IMR-90 (cell line): ENCODE data around the gene HK3. TPM values are rescaled to one million over a fixed set of nuclear protein-coding genes. Genes with fewer than 3 reads are reported as not detected.

Experiments used
- ATAC-seq: fragments of 200-7000 bp; cut with Tn5 transposase; 2 replicates; pipeline ENCODE4 v1.9.1; 2020; ENCODE audit warnings: low read depth, mild to moderate bottlenecking, moderate library complexity
- BruUV-seq: library from RNA; stranded (reverse); fragments of 400-500 nt; replicated peaks from 2 replicates; lab custom pipeline; 2021; lab: Mats Ljungman, UMichigan
- CTCF ChIA-PET: fragments of 300-600 bp; formaldehyde crosslinking; extraction: SDS; loops from one replicate; lab custom pipeline; 2021; ENCODE audit warnings: antibody characterized with exemption; lab: Yijun Ruan, JAX
- POLR2A ChIA-PET: fragments of 300-600 bp; sonication (Branson Sonifier 250); formaldehyde crosslinking; loops from one replicate; lab custom pipeline; 2022; ENCODE audit warnings: antibody characterized with exemption; ENCODE audit not compliant: unreplicated experiment; lab: Charles Lee
- DNase-seq: peaks from one replicate; pipeline ENCODE4 v3.0.0; 2013
- H2AFZ ChIP-seq: replicated peaks from 2 replicates; pipeline ENCODE3; 2013; ENCODE audit warnings: low read length, mild to moderate bottlenecking; ENCODE audit not compliant: poor library complexity
- H2AK5ac ChIP-seq: 2 replicates; pipeline ENCODE4 v1.6.1; 2013; ENCODE audit warnings: low read depth, low read length, inconsistent platforms
- H2AK9ac ChIP-seq: replicated peaks from 2 replicates; pipeline ENCODE3; 2013; ENCODE audit warnings: mild to moderate bottlenecking, low read depth, low read length, moderate library complexity; ENCODE audit not compliant: poor library complexity
- H2BK120ac ChIP-seq: 2 replicates; pipeline ENCODE4 v1.6.1; 2013; ENCODE audit warnings: low read depth, low read length, inconsistent platforms
- H2BK15ac ChIP-seq: 3 replicates; pipeline ENCODE4 v1.6.1; 2013; ENCODE audit warnings: low read depth, low read length, inconsistent platforms
- H2BK20ac ChIP-seq: 2 replicates; pipeline ENCODE4 v1.6.1; 2013; ENCODE audit warnings: low read depth, mild to moderate bottlenecking, inconsistent platforms, low read length, moderate library complexity
- H2BK5ac ChIP-seq: 2 replicates; pipeline ENCODE4 v1.6.1; 2013; ENCODE audit warnings: mild to moderate bottlenecking, low read depth, low read length, inconsistent platforms; ENCODE audit not compliant: poor library complexity, severe bottlenecking
- H3K14ac ChIP-seq: replicated peaks from 2 replicates; pipeline ENCODE4 v1.6.1; 2013; ENCODE audit warnings: low read depth, low read length, inconsistent platforms
- H3K18ac ChIP-seq: 2 replicates; pipeline ENCODE4 v1.6.1; 2013; ENCODE audit warnings: low read depth, low read length, control low read depth
- H3K23ac ChIP-seq: 2 replicates; pipeline ENCODE4 v1.6.1; 2013; ENCODE audit warnings: low read depth, low read length, inconsistent platforms
- H3K27ac ChIP-seq: 2 replicates; pipeline ENCODE4 v1.5.1; 2013; ENCODE audit warnings: mild to moderate bottlenecking, control low read depth, low read length; ENCODE audit not compliant: insufficient read depth
- H3K27me3 ChIP-seq: 2 replicates; pipeline ENCODE4 v1.6.1; 2013; ENCODE audit warnings: low read length; ENCODE audit not compliant: control insufficient read depth, insufficient read depth
- H3K36me3 ChIP-seq: 2 replicates; pipeline ENCODE4 v1.6.1; 2013; ENCODE audit warnings: low read length, mixed read lengths; ENCODE audit not compliant: control insufficient read depth, insufficient read depth
- H3K4ac ChIP-seq: 2 replicates; pipeline ENCODE4 v1.6.1; 2013; ENCODE audit warnings: low read depth, low read length, inconsistent platforms
- H3K4me1 ChIP-seq: 2 replicates; pipeline ENCODE4 v1.6.1; 2013; ENCODE audit warnings: low read length, mixed read lengths; ENCODE audit not compliant: control insufficient read depth, insufficient read depth
- H3K4me2 ChIP-seq: 2 replicates; pipeline ENCODE4 v1.6.1; 2013; ENCODE audit warnings: low read depth, mild to moderate bottlenecking, control low read depth, low read length, moderate library complexity
- H3K4me3 ChIP-seq: 2 replicates; pipeline ENCODE4 v1.5.1; 2013; ENCODE audit warnings: low read depth, mild to moderate bottlenecking, control low read depth, low read length, moderate library complexity; ENCODE audit not compliant: insufficient read depth
- H3K56ac ChIP-seq: 2 replicates; pipeline ENCODE4 v1.6.1; 2013; ENCODE audit warnings: low read length, inconsistent platforms; ENCODE audit not compliant: insufficient read depth; ENCODE audit errors: extremely low read depth
- H3K79me1 ChIP-seq, 2 experiments: 2 replicates each; pipeline ENCODE4 v1.6.1; 2013; ENCODE audit warnings: low read length in 2 of 2, inconsistent platforms in 1 of 2, low read depth in 1 of 2
- H3K9ac ChIP-seq: 2 replicates; pipeline ENCODE4 v1.6.1; 2013; ENCODE audit warnings: low read depth, low read length, control low read depth
- H3K9me1 ChIP-seq: 2 replicates; pipeline ENCODE4 v1.6.1; 2013; ENCODE audit warnings: low read length, inconsistent platforms; ENCODE audit not compliant: insufficient read depth
- H3K9me3 ChIP-seq: 2 replicates; pipeline ENCODE4 v1.6.1; 2013; ENCODE audit warnings: low read length; ENCODE audit not compliant: control insufficient read depth, insufficient read depth
- H4K20me1 ChIP-seq: 2 replicates; pipeline ENCODE4 v1.6.1; 2013; ENCODE audit warnings: low read length, inconsistent platforms; ENCODE audit not compliant: insufficient read depth
- H4K5ac ChIP-seq: 2 replicates; pipeline ENCODE4 v1.6.1; 2013; ENCODE audit warnings: mild to moderate bottlenecking, low read depth, low read length, control low read depth
- H4K8ac ChIP-seq, 2 experiments: 2 replicates each; pipeline ENCODE4 v1.6.1; 2013; ENCODE audit warnings: low read depth in 2 of 2, low read length in 2 of 2, control low read depth in 1 of 2, inconsistent platforms in 1 of 2
- H4K91ac ChIP-seq: 2 replicates; pipeline ENCODE4 v1.6.1; 2013; ENCODE audit warnings: low read depth, low read length, inconsistent platforms; ENCODE audit not compliant: insufficient read depth
- BHLHE40 ChIP-seq: fragments of 150-350 bp; IDR thresholded peaks from 2 replicates; pipeline ENCODE4 v1.6.1; 2016; ENCODE audit warnings: mild to moderate bottlenecking, low read depth, low read length
- FOS ChIP-seq: fragments of 150-350 bp; IDR thresholded peaks from 2 replicates; pipeline ENCODE4 v1.6.1; 2016; ENCODE audit warnings: low read depth, low read length
- NFE2L2 ChIP-seq: fragments of 150-350 bp; IDR thresholded peaks from 2 replicates; pipeline ENCODE4 v1.6.1; 2016; ENCODE audit warnings: low read depth, mild to moderate bottlenecking, low read length
- RFX5 ChIP-seq: IDR thresholded peaks from 2 replicates; pipeline ENCODE4 v1.8.0; 2012; ENCODE audit warnings: low read depth, mild to moderate bottlenecking, low read length, moderate library complexity
- WGBS, 2 experiments: methylation state at CpG; one replicate each; pipeline versions ENCODE4 v1.1.5 to v1.1.7; 2013; ENCODE audit warnings: missing lambda C conversion rate in 2 of 2; ENCODE audit not compliant: insufficient read length in 1 of 2; ENCODE audit errors: extremely low coverage in 2 of 2; 5-methylcytosine and 5-hydroxymethylcytosine counted together
- dilution Hi-C: fragments of 300-500 bp; cut with HindIII; formaldehyde crosslinking; loops from one replicate; pipeline ENCODE4 v1.14.3; 2018; ENCODE audit warnings: low sequenced_read_pairs; ENCODE audit not compliant: unreplicated experiment
- in situ Hi-C: fragments of 300-500 bp; cut with MboI; formaldehyde crosslinking; loops from 3 replicates; pipeline ENCODE4 v1.14.3; 2019; ENCODE audit warnings: low sequenced_read_pairs, inconsistent platforms, mixed read lengths
- intact Hi-C: fragments of 100-400 bp; cut with micrococcal nuclease; formaldehyde crosslinking; loops from 2 replicates; pipeline ENCODE4 v1.10.0; 2022
- polyA plus RNA-seq, 3 experiments: library from polyadenylated mRNA; depleted of rRNA; stranded (reverse); fragments of >200 nt; gene quantifications; 2 replicates each; pipeline ENCODE4 v1.2.3, GENCODE V29; 2012; ENCODE audit warnings: low replicate concordance in 1 of 3
- total RNA-seq: library from RNA; depleted of rRNA; stranded (reverse); fragments of >200 nt; gene quantifications from 2 replicates; pipeline ENCODE4 v1.2.3, GENCODE V29; 2012
- TF ChIP-seq, protein P1 (sequence below): conservative IDR thresholded peaks from 2 replicates; pipeline ENCODE4 v1.5.1; 2012; ENCODE audit warnings: mild to moderate bottlenecking, low read depth, low read length, improper control_type of control experiment
- TF ChIP-seq, protein P2 (sequence below): fragments of 150-350 bp; IDR thresholded peaks from 2 replicates; pipeline ENCODE4 v1.6.1; 2017; ENCODE audit warnings: mild to moderate bottlenecking, antibody characterized with exemption, low read length, low read depth
- TF ChIP-seq, protein P3 (sequence below): fragments of 150-350 bp; IDR thresholded peaks from 2 replicates; pipeline ENCODE4 v1.6.1; 2016; ENCODE audit warnings: low read depth, mild to moderate bottlenecking, low read length, moderate library complexity, borderline replicate concordance

Gene HK3
- total and polyA plus RNA-seq, 2 of the 4 experiments (the other 2 are of a cell fraction), result not detected

DNA sequence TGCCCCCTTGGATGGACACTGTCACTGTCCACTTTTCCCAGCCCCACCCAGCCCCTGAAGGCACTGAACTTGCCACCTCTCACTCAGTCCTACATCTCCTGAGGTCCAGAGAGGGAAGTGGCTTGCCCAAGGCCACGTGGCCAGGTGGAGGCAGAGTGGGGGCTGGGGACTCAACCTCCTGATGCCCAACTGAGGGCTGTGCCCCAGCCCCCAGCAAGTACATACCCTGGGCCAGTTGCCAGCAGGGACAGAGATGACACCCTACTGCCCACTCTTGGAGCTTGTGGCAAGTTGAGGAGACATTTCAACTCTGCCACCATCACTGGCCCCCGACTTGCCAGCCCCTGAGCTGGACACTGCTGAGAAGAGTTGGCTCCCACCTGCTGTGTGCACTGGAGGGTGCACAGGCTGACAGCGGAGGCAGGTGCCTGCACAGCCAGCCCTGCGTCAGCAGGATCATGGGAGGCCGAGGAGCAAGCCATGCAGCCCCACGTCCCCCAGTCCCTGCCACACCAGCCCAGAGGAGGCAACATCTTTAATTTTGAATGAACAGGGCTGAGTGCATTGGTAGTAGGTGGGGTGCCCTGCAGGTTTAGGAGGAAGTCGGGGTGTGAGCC, 49.4 kb downstream of the HK3 start (continued):
- TF ChIP-seq, protein P1, sequence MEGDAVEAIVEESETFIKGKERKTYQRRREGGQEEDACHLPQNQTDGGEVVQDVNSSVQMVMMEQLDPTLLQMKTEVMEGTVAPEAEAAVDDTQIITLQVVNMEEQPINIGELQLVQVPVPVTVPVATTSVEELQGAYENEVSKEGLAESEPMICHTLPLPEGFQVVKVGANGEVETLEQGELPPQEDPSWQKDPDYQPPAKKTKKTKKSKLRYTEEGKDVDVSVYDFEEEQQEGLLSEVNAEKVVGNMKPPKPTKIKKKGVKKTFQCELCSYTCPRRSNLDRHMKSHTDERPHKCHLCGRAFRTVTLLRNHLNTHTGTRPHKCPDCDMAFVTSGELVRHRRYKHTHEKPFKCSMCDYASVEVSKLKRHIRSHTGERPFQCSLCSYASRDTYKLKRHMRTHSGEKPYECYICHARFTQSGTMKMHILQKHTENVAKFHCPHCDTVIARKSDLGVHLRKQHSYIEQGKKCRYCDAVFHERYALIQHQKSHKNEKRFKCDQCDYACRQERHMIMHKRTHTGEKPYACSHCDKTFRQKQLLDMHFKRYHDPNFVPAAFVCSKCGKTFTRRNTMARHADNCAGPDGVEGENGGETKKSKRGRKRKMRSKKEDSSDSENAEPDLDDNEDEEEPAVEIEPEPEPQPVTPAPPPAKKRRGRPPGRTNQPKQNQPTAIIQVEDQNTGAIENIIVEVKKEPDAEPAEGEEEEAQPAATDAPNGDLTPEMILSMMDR, result no peak

DNA sequence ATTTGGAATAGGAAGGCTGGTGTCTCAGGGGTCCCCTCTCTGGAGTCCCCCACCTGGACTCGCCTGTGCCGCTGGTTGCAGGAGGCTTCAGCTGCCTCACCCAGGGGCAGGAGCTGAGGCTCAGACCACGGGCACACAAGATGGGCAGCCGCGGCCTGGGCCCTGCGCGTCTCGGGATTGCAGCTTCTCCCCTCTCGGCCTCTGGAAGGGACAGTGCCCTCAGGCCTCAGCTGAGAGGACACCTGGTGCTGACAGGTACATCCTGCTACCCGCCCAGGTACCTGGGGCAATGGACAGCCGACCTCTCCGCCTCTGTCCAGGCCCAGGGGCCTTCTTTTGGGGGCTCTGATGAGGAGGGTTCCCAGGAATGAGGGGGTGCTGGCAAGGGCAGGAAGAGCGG, 50.5 kb downstream of the HK3 start:
- no peak overlapping the region for H2AFZ ChIP-seq
- H3K9me1 ChIP-seq, result no peaks in the 10 kb centered on the region
- no peak overlapping the region for H4K5ac ChIP-seq
- no peaks in the 10 kb centered on the region; the same call in 1 of the 2 replicates for H3K4me1 ChIP-seq
- no peak overlapping the region for H3K4ac ChIP-seq
- ChIA-PET CTCF (no interaction called here), POLR2A (no interaction called here)
- BruUV-seq, result no TSS peak
- no peak overlapping the region for H2BK5ac ChIP-seq
- no peak overlapping the region for H3K14ac ChIP-seq
- H3K9ac ChIP-seq, result no peak overlapping the region
- H2AK5ac ChIP-seq, result no peak overlapping the region
- no peaks in the 10 kb centered on the region for H4K20me1 ChIP-seq
- H3K56ac ChIP-seq, result no peak overlapping the region
- H2BK15ac ChIP-seq, result no peak overlapping the region
- H3K79me1 ChIP-seq, result no peaks in the 10 kb centered on the region
- H3K27ac ChIP-seq, result no peak overlapping the region
- no peak overlapping the region for H4K91ac ChIP-seq
- H3K4me2 ChIP-seq, result no peak overlapping the region
- no peak overlapping the region for H2BK20ac ChIP-seq
- ATAC-seq (no peak), DNase-seq (no peak)
- in situ Hi-C loops, result no loop called here
- peaks cover 52% of the 10 kb centered on the region; the same call in 1 of the 2 replicates for H3K27me3 ChIP-seq
- WGBS, 2 experiments, result 80% methylated on average over 3 of the region's 13 CpGs; no CpG with 5 or more reads in 1 of the 2 experiments
- no peak overlapping the region for H4K8ac ChIP-seq
- TF ChIP-seq, protein P2, sequence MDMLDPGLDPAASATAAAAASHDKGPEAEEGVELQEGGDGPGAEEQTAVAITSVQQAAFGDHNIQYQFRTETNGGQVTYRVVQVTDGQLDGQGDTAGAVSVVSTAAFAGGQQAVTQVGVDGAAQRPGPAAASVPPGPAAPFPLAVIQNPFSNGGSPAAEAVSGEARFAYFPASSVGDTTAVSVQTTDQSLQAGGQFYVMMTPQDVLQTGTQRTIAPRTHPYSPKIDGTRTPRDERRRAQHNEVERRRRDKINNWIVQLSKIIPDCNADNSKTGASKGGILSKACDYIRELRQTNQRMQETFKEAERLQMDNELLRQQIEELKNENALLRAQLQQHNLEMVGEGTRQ, result no peak
- TF ChIP-seq NFE2L2 (no peak), RFX5 (no peak), FOS (no peak), BHLHE40 (no peak)
- TF ChIP-seq, protein P3, sequence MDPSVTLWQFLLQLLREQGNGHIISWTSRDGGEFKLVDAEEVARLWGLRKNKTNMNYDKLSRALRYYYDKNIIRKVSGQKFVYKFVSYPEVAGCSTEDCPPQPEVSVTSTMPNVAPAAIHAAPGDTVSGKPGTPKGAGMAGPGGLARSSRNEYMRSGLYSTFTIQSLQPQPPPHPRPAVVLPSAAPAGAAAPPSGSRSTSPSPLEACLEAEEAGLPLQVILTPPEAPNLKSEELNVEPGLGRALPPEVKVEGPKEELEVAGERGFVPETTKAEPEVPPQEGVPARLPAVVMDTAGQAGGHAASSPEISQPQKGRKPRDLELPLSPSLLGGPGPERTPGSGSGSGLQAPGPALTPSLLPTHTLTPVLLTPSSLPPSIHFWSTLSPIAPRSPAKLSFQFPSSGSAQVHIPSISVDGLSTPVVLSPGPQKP, result no peak
- H3K9me3 ChIP-seq, result no peaks in the 10 kb centered on the region
- H2BK120ac ChIP-seq, result no peak overlapping the region
- dilution Hi-C loops, result no loop called here
- H2AK9ac ChIP-seq, result no peak overlapping the region
- H3K36me3 ChIP-seq, result no peaks in the 10 kb centered on the region
- intact Hi-C loops, result no loop called here
- H3K4me3 ChIP-seq, result no peak overlapping the region
- H3K18ac ChIP-seq, result no peak overlapping the region
- no peak overlapping the region for H3K23ac ChIP-seq
